CD4-positive, alpha-beta memory T cell (primary cell): ENCODE measurements around the gene SCYL3. TPM values are rescaled to one million over a fixed set of nuclear protein-coding genes. Genes with fewer than 3 reads are reported as not detected.

Experiments
- CTCF ChIA-PET: fragments of 350-600 bp; sonication (Branson Sonifier 250); formaldehyde crosslinking; loops from one replicate; lab custom pipeline; 2021; ENCODE audit warnings: inconsistent platforms; ENCODE audit not compliant: partially characterized antibody; lab: Charles Lee
- POLR2A ChIA-PET: fragments of 350-600 bp; sonication (Branson Sonifier 250); formaldehyde crosslinking; loops from one replicate; lab custom pipeline; 2021; ENCODE audit not compliant: partially characterized antibody; lab: Charles Lee
- DNase-seq, 5 donors: peaks; one replicate each; pipeline versions ENCODE4 v3.0.0 to v3.0.0-alpha.2; 2020 to 2022; ENCODE audit warnings: mixed read lengths in 1 of 5
- H3K27ac ChIP-seq: one replicate; pipeline ENCODE4 v1.7.0; 2013; ENCODE audit warnings: low read depth, low read length
- H3K27me3 ChIP-seq: 2 replicates; pipeline ENCODE4 v1.7.0; 2013; ENCODE audit warnings: mild to moderate bottlenecking, low read length, moderate library complexity; ENCODE audit not compliant: insufficient read depth
- H3K36me3 ChIP-seq: 2 replicates; pipeline ENCODE4 v1.7.0; 2013; ENCODE audit warnings: mild to moderate bottlenecking, low read length, moderate library complexity; ENCODE audit not compliant: insufficient read depth
- H3K4me1 ChIP-seq: 2 replicates; pipeline ENCODE4 v1.7.0; 2013; ENCODE audit warnings: mild to moderate bottlenecking, low read length, moderate library complexity; ENCODE audit not compliant: insufficient read depth
- H3K4me3 ChIP-seq, 2 donors: one replicate each; pipeline ENCODE4 v1.7.0; 2013; ENCODE audit warnings: low read length in 2 of 2, mild to moderate bottlenecking in 1 of 2
- H3K9me3 ChIP-seq, 2 donors: one replicate each; pipeline ENCODE4 v1.7.0; 2013; ENCODE audit warnings: low read length in 2 of 2, control low read depth in 1 of 2; ENCODE audit not compliant: control insufficient read depth in 1 of 2
- H3K27ac Mint-ChIP-seq, 7 donors: one replicate each; pipeline ENCODE4 v1.8.0; 2020 to 2021; ENCODE audit warnings: mixed read lengths in 7 of 7, mild to moderate bottlenecking in 6 of 7, inconsistent platforms in 3 of 7, moderate library complexity in 3 of 7
- H3K27me3 Mint-ChIP-seq, 2 donors: one replicate each; pipeline ENCODE4 v1.8.0; 2020 to 2021; ENCODE audit warnings: mixed read lengths in 2 of 2
- H3K36me3 Mint-ChIP-seq, 2 donors: one replicate each; pipeline ENCODE4 v1.8.0; 2020 to 2021; ENCODE audit warnings: mixed read lengths in 2 of 2, inconsistent platforms in 1 of 2, mild to moderate bottlenecking in 1 of 2
- H3K4me1 Mint-ChIP-seq, 4 donors: one replicate each; pipeline ENCODE4 v1.8.0; 2020 to 2021; ENCODE audit warnings: mixed read lengths in 4 of 4, mild to moderate bottlenecking in 1 of 4
- H3K4me3 Mint-ChIP-seq, 8 donors: one replicate each; pipeline ENCODE4 v1.8.0; 2020 to 2021; ENCODE audit warnings: mixed read lengths in 8 of 8, mild to moderate bottlenecking in 7 of 8, moderate library complexity in 6 of 8, inconsistent platforms in 3 of 8
- H3K9me3 Mint-ChIP-seq, 8 donors: one replicate each; pipeline ENCODE4 v1.8.0; 2020 to 2021; ENCODE audit warnings: mixed read lengths in 8 of 8, mild to moderate bottlenecking in 5 of 8, inconsistent platforms in 3 of 8, moderate library complexity in 1 of 8
- intact Hi-C: fragments of 100-400 bp; cut with micrococcal nuclease; formaldehyde crosslinking; loops from one replicate; pipeline ENCODE4 v1.15.1; 2023
- polyA plus RNA-seq, 2 donors: library from polyadenylated mRNA; unstranded; fragments of 300-500 nt; fragmentation: Illumina TruSeq; gene quantifications; one replicate each; pipeline ENCODE4 v1.2.3, GENCODE V29; 2021
- total RNA-seq, 2 experiments: library from RNA; stranded (reverse); gene quantifications; one replicate each; pipeline ENCODE4 v1.2.3, GENCODE V29; 2021

SCYL3 gene
- total and polyA plus RNA-seq, 4 experiments from 2014 or later, result 14.4 to 24.3 (median 19.6) TPM

DNA sequence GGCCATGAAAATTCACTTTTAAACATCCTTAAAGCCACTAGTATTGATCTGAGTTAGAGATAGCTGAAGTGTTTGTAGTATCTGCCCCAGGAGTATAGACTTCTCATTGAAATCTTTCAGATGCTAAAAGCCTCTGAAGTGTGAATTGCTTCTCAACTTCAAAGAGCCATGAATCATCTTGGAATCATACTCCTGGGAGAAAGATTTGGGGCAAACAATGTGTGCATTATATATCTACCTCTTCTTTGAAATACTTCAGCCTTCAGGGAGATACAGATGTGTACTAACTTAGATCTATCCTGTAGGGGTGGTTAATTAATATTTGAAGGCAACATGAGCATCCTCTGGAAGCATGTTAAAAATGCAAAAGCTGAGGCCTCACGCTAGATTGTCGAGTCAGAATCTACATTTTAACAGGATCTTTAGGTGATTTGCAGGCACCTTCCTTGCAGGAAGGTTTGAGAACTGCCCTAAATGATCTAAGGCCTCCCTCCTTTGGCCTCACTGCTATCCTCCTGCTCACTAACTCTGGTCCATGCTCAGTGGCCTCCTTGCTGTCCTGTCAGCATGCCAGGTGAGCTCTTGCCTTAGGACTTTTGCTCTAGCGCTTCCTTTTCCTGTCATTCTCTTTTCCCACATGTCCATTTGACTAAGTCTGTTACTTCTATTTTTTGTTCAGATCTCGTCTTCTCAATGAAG, 6.0 kb upstream of the SCYL3 start:
- POLR2A ChIA-PET, result no interaction called here

DNA sequence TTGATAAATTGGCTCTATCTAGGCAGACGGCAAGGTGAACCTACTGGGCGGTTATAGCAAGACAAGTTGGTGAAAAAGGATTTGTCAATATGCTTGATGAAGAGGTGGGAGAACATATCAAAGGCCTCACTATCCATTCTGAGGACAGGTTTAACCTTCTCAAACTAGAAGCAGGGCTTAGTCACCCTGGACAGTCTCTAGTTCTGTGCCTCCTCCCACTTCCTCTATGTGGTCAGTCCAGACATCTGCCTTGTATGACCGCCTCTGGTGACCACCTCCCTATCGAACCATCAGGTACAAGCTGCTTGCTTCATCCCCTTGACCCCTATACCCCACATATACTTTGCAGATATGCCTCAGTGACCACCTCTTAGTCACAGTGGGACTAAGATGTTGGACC, 2.3 kb upstream of the SCYL3 start:
- Histone ChIP-seq H3K36me3 (no peaks in the 10 kb centered on the region), H3K27me3 (no peaks in the 10 kb centered on the region), H3K27ac (no peak overlapping the region), H3K4me1 (peaks cover 25% of the 10 kb centered on the region), H3K9me3 (no peaks in the 10 kb centered on the region), H3K4me3 (no peak overlapping the region)
- H3K27ac Mint-ChIP-seq, result peak overlapping the region in 2 of 7 donors; percentile 23 to 39
- peak overlapping the region in 1 of 8 donors; percentile 16 for H3K4me3 Mint-ChIP-seq
- ChIA-PET POLR2A (no interaction called here), CTCF (no interaction called here)
- H3K9me3 Mint-ChIP-seq, result peaks cover 0 to 2% (median 0%) of the 10 kb centered on the region in 8 donors
- intact Hi-C loops, result loop anchor here (10.0 kb wide), 2 partner anchors 1551 to 1889 kb away; partner anchors contain the start of gene METTL13
- H3K27me3 Mint-ChIP-seq, result peaks cover 2 to 4% of the 10 kb centered on the region in 2 donors
- no peak for DNase-seq
- H3K4me1 Mint-ChIP-seq, result peaks cover 17 to 30% (median 24%) of the 10 kb centered on the region in 4 donors
- peaks cover 0 to 9% of the 10 kb centered on the region in 2 donors for H3K36me3 Mint-ChIP-seq

More for the DNA sequence above, 6.0 kb upstream of the SCYL3 start:
- Mint-ChIP-seq H3K9me3 (peaks cover 0 to 2% (median 0%) of the 10 kb centered on the region in 8 donors), H3K4me1 (peaks cover 13 to 31% (median 21%) of the 10 kb centered on the region in 4 donors), H3K27me3 (peaks cover 3 to 8% of the 10 kb centered on the region in 2 donors), H3K36me3 (no peaks in the 10 kb centered on the region), H3K4me3 (no peak overlapping the region), H3K27ac (no peak overlapping the region)
- CTCF ChIA-PET, result no interaction called here
- peaks cover 25% of the 10 kb centered on the region for H3K4me1 ChIP-seq
- H3K36me3 ChIP-seq, result no peaks in the 10 kb centered on the region
- H3K4me3 ChIP-seq, result no peak overlapping the region
- no peaks in the 10 kb centered on the region for H3K27me3 ChIP-seq
- intact Hi-C loops, result loop anchor here (10.0 kb wide), 2 partner anchors 1555 to 1885 kb away; partner anchors contain the start of gene METTL13
- DNase-seq, result no peak
- H3K9me3 ChIP-seq, result no peaks in the 10 kb centered on the region
- no peak overlapping the region for H3K27ac ChIP-seq

DNA sequence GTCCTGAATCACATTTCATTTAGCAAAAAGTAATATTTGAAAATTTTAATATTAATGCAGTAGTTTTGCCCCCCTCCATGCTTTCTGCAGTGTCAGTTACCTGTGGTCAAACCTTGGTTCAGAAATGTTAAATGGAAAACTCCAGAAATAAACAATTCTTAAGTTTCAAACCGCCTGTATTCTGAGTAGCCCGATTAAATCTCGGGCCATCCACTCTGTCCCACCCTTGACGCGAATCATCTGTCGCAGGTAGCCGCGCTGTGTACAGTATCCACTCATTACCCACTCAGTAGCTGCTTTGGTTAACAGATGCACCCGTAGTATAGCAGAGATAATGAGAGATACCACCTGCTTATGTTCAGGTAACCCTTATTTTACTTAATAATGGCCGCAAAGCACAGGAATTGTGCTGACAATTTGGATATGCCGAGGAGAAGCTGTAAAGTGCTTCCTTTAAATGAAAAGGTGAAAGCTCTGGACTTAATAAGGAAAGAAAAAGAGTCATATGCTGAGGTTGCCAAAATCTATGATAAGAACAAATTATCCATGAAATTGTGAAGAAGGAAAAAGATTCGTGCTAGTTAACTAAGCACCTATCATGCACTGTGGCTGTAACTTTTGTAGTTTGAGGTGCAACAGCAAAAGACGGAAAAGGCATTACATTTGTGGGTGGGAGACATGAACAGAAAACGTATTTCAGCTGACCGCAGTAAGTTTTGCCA, 889 bp upstream of the SCYL3 start:
- intact Hi-C loops, result loop anchor here (1.0 to 10.0 kb wide), 7 partner anchors 100 to 1890 kb away; partner anchors contain the start of genes GORAB, KIFAP3, METTL13 and METTL18
- Histone ChIP-seq H3K27me3 (no peaks in the 10 kb centered on the region), H3K9me3 (no peaks in the 10 kb centered on the region), H3K27ac (peak overlapping the region; percentile 98), H3K4me1 (peaks cover 39% of the 10 kb centered on the region), H3K4me3 (peak overlapping the region; percentile 58 to 86), H3K36me3 (no peaks in the 10 kb centered on the region)
- POLR2A ChIA-PET, result interaction anchor here (0.6 to 5.0 kb wide), 20 partner anchors 8 to 1958 kb away, joined by 3 to 59 read pairs (median 4); partner anchors contain the start of genes DCAF6, FMO4, GORAB and KIFAP3
- DNase-seq, result no peak
- peaks cover 27 to 43% (median 35%) of the 10 kb centered on the region in 4 donors for H3K4me1 Mint-ChIP-seq
- H3K9me3 Mint-ChIP-seq, result peaks cover 0 to 2% (median 0%) of the 10 kb centered on the region in 8 donors
- H3K36me3 Mint-ChIP-seq, result peaks cover 0 to 11% of the 10 kb centered on the region in 2 donors
- H3K27me3 Mint-ChIP-seq, result peaks cover 2% of the 10 kb centered on the region in 2 donors
- CTCF ChIA-PET, result interaction anchor here (1.0 to 1.5 kb wide), 5 partner anchors 9 to 1419 kb away, joined by 3 to 6 read pairs (median 5); partner anchors contain the start of genes FMO4 and METTL18
- peak overlapping the region; percentile 97 to 100 (median 100) for H3K27ac Mint-ChIP-seq
- H3K4me3 Mint-ChIP-seq, result peak overlapping the region; percentile 92 to 97 (median 94)

DNA sequence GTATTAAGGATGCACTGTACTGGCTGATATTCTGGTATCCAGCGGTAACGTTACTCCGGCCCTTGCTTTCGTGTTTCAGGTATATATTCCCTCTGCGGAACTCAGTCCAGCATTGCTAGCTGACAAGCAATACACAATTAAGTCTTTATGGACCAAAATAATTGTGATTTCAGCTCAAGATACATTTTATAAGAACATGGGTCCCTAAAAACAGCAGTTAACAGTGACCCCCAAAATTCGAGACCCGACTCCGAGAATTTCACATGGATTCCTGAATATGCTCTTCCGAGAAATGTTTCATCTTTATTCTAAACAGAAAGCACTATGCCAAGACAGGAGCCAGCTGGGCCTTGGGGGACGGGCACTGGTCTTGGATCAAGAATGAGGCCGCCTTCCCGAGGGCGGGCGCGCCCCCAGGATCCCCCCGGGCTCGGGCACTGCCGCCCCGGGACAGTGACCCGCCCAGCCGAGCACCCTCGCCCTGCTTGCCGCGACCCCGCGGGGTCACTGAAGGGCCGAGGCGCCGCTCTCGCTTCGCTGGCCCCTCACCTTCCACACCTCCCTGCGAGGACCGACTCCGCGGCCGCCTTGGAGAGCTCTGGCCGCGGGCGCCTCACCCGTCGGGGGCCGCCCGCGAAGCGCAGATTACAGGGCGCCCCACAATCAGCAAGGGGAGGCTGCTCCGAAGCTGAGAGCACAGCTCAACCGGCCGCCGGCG, 610 bp downstream of the SCYL3 start:
- Histone ChIP-seq H3K9me3 (no peaks in the 10 kb centered on the region), H3K27me3 (no peaks in the 10 kb centered on the region), H3K4me1 (peaks cover 52% of the 10 kb centered on the region), H3K4me3 (peak overlapping the region; percentile 58 to 59), H3K36me3 (peaks cover 3% of the 10 kb centered on the region), H3K27ac (peak overlapping the region; percentile 98)
- intact Hi-C loops, result loop anchor here (1.0 to 10.0 kb wide), 7 partner anchors 36 to 1957 kb away; partner anchors contain the start of genes BLZF1, DCAF6, METTL13 and SFT2D2
- H3K27me3 Mint-ChIP-seq, result peaks cover 0 to under 1% of the 10 kb centered on the region in 2 donors
- POLR2A ChIA-PET, result interaction anchor here (0.6 to 5.0 kb wide), 17 partner anchors 7 to 1592 kb away, joined by 3 to 59 read pairs (median 6); partner anchors contain the start of genes FMO4, GORAB, KIFAP3 and METTL18
- peaks cover 3 to 19% of the 10 kb centered on the region in 2 donors for H3K36me3 Mint-ChIP-seq
- peak in 2 of 5 donors; percentile 30 to 47 for DNase-seq
- peak overlapping the region; percentile 88 to 97 (median 94) for H3K27ac Mint-ChIP-seq
- peaks cover 0 to 2% (median 0%) of the 10 kb centered on the region in 8 donors for H3K9me3 Mint-ChIP-seq
- peaks cover 40 to 58% (median 47%) of the 10 kb centered on the region in 4 donors for H3K4me1 Mint-ChIP-seq
- peak overlapping the region; percentile 81 to 97 (median 92) for H3K4me3 Mint-ChIP-seq
- CTCF ChIA-PET, result interaction anchor here (1.2 to 1.7 kb wide), 5 partner anchors 13 to 183 kb away, joined by 4 to 7 read pairs (median 4); partner anchors contain the start of genes KIFAP3 and METTL18

GRCh38 chr1:169892176-169892926, 1.3 kb downstream of the SCYL3 start:
- H3K27me3 Mint-ChIP-seq, result no peaks in the 10 kb centered on the region
- intact Hi-C loops, result loop anchor here (2.0 to 10.0 kb wide), 6 partner anchors 36 to 1892 kb away; partner anchors contain the start of genes BLZF1, METTL13, SFT2D2 and TIPRL
- DNase-seq, result peak in 1 of 5 donors; percentile 16
- peaks cover 0 to 2% (median 0%) of the 10 kb centered on the region in 8 donors for H3K9me3 Mint-ChIP-seq
- ChIA-PET POLR2A (interaction anchor here (0.9 to 5.0 kb wide), 10 partner anchors 10 to 1592 kb away, joined by 4 to 59 read pairs (median 16); partner anchors contain the start of genes GORAB, KIFAP3, METTL18 and PRRC2C), CTCF (interaction anchor here (1.3 to 1.7 kb wide), 3 partner anchors 14 to 184 kb away, joined by 4 to 7 read pairs (median 5); partner anchors contain the start of gene KIFAP3)
- H3K36me3 Mint-ChIP-seq, result peaks cover 8 to 23% of the 10 kb centered on the region in 2 donors
- peaks cover 53% of the 10 kb centered on the region for H3K4me1 ChIP-seq
- H3K4me3 Mint-ChIP-seq, result peak overlapping the region; percentile 72 to 97 (median 92)
- H3K36me3 ChIP-seq, result peaks cover 6% of the 10 kb centered on the region
- no peaks in the 10 kb centered on the region for H3K9me3 ChIP-seq
- peaks cover 40 to 58% (median 48%) of the 10 kb centered on the region in 4 donors for H3K4me1 Mint-ChIP-seq
- peak overlapping the region; percentile 98 for H3K27ac ChIP-seq
- H3K4me3 ChIP-seq, result peak overlapping the region; percentile 58 to 59
- H3K27me3 ChIP-seq, result no peaks in the 10 kb centered on the region
- peak overlapping the region; percentile 88 to 97 (median 94) for H3K27ac Mint-ChIP-seq
